Fibroblast of mammary gland (primary cell): ENCODE results near the gene ZNF688.
A peak's percentile ranks its signal among the peaks of the same experiment; 100 is the strongest.

Source experiments
- DNase-seq: peaks from one replicate; pipeline ENCODE4 v3.0.0-alpha.2; 2010; ENCODE audit warnings: low read depth
- H3K4me3 ChIP-seq: 2 replicates; pipeline ENCODE4 v1.5.1; 2011; ENCODE audit warnings: low read depth, mild to moderate bottlenecking, low read length, moderate library complexity; ENCODE audit not compliant: control insufficient read depth
- CTCF ChIP-seq: conservative IDR thresholded peaks from 2 replicates; pipeline ENCODE4 v1.5.1; 2011; ENCODE audit warnings: low read depth, low read length, inconsistent platforms; ENCODE audit not compliant: control insufficient read depth, insufficient read depth

Gene ZNF688

GRCh38 chr16:30530163-30531037, 41.1 kb downstream of the ZNF688 start:
- no peak overlapping the region for H3K4me3 ChIP-seq
- DNase-seq, result no peak
- no peak for TF ChIP-seq CTCF

GRCh38 chr16:30528799-30529457, 42.6 kb downstream of the ZNF688 start:
- no peak overlapping the region for H3K4me3 ChIP-seq
- DNase-seq, result no peak
- TF ChIP-seq CTCF, result no peak

- no peak for TF ChIP-seq CTCF
- H3K4me3 ChIP-seq, result peak overlapping the region; percentile 33
- no peak for DNase-seq
Observed at GRCh38 chr16:30527635-30528178, 43.8 kb downstream of the ZNF688 start.

GRCh38 chr16:30526823-30527634, 44.5 kb downstream of the ZNF688 start:
- no peak for TF ChIP-seq CTCF
- peak; percentile 95 for DNase-seq
- peak overlapping the region; percentile 71 for H3K4me3 ChIP-seq

GRCh38 chr16:30526137-30526822, 45.2 kb downstream of the ZNF688 start, which contains the start of gene ZNF768:
ZNF768 (minus strand) TSS chr16:30526566; CDS start chr16:30526413, 153 bp downstream.
- H3K4me3 ChIP-seq, result peak within 1 kb of the TSS; percentile 71
- TF ChIP-seq CTCF, result no peak
- DNase-seq, result peak; percentile 7

GRCh38 chr16:30525844-30526136, 45.7 kb downstream of the ZNF688 start:
- peak overlapping the region; percentile 71 for H3K4me3 ChIP-seq
- no peak for DNase-seq
- TF ChIP-seq CTCF, result no peak
